HL-60/S4 (cell line): ENCODE data around the gene SP140L.
"Not testable (repeated sequence)": the region's sequence is repeated elsewhere in the genome, so short reads cannot be mapped to it uniquely, and the experiment has no call there.

Experiments used
- in situ Hi-C: fragments of 300-500 bp; cut with MboI; formaldehyde crosslinking; loops from 2 replicates; pipeline ENCODE4 v1.14.3; 2022; ENCODE audit warnings: low sequenced_read_pairs

The SP140L gene

GRCh38 chr2:230417436-230417835 is 90.4 kb downstream of the SP140L start:
- in situ Hi-C loops: no loop called here

- in situ Hi-C loops: no loop called here
Measured at GRCh38 chr2:230418341-230419016, 91.5 kb downstream of the SP140L start.

- in situ Hi-C loops: no loop called here
Measured at GRCh38 chr2:230419181-230419580, 92.2 kb downstream of the SP140L start.

GRCh38 chr2:230422149-230422548 is 95.2 kb downstream of the SP140L start:
- in situ Hi-C loops: no loop called here

GRCh38 chr2:230423851-230424458 is 97.0 kb downstream of the SP140L start:
- in situ Hi-C loops: no loop called here

- in situ Hi-C loops: no loop called here
Measured at GRCh38 chr2:230425377-230425776, 98.4 kb downstream of the SP140L start.

GRCh38 chr2:230429513-230429912 is 102.5 kb downstream of the SP140L start:
- in situ Hi-C loops: no loop called here

- in situ Hi-C loops: no loop called here
Measured at GRCh38 chr2:230430957-230431910, 104.2 kb downstream of the SP140L start.

GRCh38 chr2:230434677-230435324 is 107.8 kb downstream of the SP140L start:
- in situ Hi-C loops: no loop called here

- in situ Hi-C loops: no loop called here
Measured at GRCh38 chr2:230435431-230435830, 108.4 kb downstream of the SP140L start.

GRCh38 chr2:230439121-230439520 is 112.1 kb downstream of the SP140L start:
- in situ Hi-C loops: not testable (repeated sequence)

GRCh38 chr2:230439590-230439989 is 112.6 kb downstream of the SP140L start:
- in situ Hi-C loops: no loop called here

- in situ Hi-C loops: no loop called here
Measured at GRCh38 chr2:230441227-230441897, 114.4 kb downstream of the SP140L start.

GRCh38 chr2:230443541-230443940 is 116.5 kb downstream of the SP140L start:
- in situ Hi-C loops: no loop called here

GRCh38 chr2:230444832-230445231 is 117.8 kb downstream of the SP140L start:
- in situ Hi-C loops: no loop called here

GRCh38 chr2:230447036-230447435 is 120.0 kb downstream of the SP140L start:
- in situ Hi-C loops: no loop called here

GRCh38 chr2:230447455-230448451 is 120.8 kb downstream of the SP140L start:
- in situ Hi-C loops: no loop called here

- in situ Hi-C loops: no loop called here
Measured at GRCh38 chr2:230449901-230450467, 123.0 kb downstream of the SP140L start.

GRCh38 chr2:230453006-230453405 is 126.0 kb downstream of the SP140L start:
- in situ Hi-C loops: no loop called here
